ENCODE data around the gene NEK7.

The NEK7 gene

DNA sequence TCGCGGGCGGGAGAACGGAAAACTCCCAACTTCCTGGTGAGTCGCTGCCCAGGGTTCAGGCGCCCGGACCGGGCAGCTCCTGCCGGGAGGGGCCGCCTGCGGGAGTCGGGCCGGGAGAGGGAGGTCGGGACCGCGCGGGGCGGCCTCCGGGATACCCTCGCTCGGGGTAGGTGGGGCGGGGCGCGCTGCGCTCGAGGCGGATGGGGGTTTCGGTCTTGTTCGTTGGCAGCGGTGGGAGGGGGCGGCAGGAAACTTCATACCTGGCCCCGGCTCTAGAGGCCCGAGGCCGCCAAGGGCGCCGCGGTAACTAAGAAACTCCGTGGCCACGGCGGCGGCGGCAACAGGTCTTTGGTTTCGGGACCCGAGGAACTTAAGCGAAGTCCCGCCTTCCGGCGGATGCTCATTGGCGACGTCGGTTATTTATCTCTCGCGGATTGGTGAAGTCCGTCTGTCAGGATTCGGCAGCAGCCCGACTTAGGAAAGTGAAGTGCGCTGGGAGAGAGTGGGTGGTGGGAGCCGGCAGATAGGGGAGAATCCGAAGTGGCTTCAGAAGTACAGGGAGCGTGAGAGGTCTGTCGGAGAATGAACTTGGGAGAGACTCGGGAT, 546 bp downstream of the NEK7 start:
- TF ChIP-seq ZFX (IDR thresholded peaks at IDR 0.05) = peak; percentile 70
- TF ChIP-seq, protein P1, sequence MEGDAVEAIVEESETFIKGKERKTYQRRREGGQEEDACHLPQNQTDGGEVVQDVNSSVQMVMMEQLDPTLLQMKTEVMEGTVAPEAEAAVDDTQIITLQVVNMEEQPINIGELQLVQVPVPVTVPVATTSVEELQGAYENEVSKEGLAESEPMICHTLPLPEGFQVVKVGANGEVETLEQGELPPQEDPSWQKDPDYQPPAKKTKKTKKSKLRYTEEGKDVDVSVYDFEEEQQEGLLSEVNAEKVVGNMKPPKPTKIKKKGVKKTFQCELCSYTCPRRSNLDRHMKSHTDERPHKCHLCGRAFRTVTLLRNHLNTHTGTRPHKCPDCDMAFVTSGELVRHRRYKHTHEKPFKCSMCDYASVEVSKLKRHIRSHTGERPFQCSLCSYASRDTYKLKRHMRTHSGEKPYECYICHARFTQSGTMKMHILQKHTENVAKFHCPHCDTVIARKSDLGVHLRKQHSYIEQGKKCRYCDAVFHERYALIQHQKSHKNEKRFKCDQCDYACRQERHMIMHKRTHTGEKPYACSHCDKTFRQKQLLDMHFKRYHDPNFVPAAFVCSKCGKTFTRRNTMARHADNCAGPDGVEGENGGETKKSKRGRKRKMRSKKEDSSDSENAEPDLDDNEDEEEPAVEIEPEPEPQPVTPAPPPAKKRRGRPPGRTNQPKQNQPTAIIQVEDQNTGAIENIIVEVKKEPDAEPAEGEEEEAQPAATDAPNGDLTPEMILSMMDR (conservative IDR thresholded peaks at IDR 0.05) = no peak
- H3K27ac ChIP-seq = peak overlapping the region; percentile 92

GRCh38 chr1:198157847-198158725, 1.3 kb downstream of the NEK7 start:
- TF ChIP-seq ZFX (IDR thresholded peaks at IDR 0.05) = no peak
- TF ChIP-seq, protein P1 (conservative IDR thresholded peaks at IDR 0.05) = no peak
- H3K27ac ChIP-seq = peak overlapping the region; percentile 92

DNA sequence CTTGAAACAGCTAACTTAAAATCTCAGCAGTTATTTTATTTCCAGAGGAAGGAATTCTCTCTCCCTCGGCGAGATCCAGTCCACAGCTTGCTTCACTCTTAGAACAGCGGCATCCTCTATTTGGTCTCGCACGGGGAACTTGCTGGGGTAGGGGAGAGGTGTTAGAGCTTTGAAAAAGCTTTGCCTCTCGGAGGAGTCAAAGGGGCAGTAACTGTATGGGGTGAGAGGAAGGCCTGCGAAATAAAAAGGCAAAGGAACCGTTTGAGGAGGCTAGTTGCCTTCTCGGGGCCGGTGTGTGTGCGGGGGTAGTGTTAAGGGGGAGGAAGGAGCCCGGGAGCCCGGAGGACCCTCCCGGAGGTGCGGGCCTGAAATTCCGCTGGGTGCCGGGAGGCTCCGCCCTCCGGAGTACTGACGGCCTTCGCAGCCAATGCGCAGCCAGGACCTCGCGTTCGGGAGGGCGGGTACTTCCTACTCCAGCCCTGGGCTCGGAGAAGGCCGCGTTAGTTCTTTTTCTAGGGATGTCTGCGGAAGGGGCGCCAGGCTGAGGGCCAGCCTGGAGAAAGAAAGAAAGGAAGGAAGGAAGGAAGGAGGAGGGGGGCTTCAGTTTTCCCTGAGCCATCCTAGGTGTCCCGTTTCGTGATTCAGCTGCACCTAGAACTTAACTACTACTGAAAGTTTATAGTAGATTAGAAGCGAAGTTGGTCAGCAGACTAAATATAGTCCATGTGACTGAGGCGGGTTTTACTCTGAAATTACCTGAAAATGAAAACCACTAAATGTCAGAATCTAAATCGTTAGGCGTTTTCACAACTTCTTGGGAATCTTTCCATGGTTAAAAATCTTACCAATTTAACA, 2.2 kb downstream of the NEK7 start:
- peak overlapping the region; percentile 92 for H3K27ac ChIP-seq
- peak; percentile 56; the same call in 1 of the 2 replicates for TF ChIP-seq ZFX (IDR thresholded peaks at IDR 0.05)
- TF ChIP-seq, protein P1 (conservative IDR thresholded peaks at IDR 0.05) = no peak

- TF ChIP-seq, protein P1 (conservative IDR thresholded peaks at IDR 0.05) = no peak
- no peak for TF ChIP-seq ZFX (IDR thresholded peaks at IDR 0.05)
These were observed 3.4 kb downstream of the NEK7 start for GRCh38 chr1:198160222-198160621.

DNA sequence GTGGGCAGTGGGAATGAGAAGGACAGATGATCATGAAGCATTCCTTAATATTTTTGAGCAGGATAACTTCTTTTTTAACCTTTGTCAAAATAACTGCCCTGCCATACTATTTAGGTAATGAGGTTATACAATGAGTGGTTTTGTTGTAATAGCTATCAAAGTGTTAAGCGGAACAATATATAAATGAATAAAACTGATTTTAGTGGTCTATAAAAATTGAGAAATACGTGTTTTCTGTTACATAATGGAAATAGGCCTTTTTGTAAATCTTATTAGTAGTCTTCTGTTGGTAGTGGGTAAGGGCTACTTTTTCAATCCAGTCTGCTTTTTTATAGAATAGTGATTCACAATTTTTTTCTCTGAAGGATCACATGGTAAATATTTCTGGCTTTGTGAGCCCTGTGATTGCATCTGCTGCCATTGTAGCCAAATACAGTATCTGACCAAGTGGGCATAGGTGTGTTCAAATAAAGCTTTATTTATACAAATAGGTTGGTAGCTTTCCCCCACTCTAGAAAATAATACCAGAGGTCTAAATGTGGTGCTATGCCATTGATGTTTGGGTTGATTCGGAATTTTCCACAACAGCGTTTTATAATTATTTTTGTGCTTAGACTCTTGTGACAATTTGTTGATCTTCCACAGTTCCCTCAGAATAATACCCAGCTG, 4.3 kb downstream of the NEK7 start:
- H3K27ac ChIP-seq = no peak overlapping the region
- TF ChIP-seq, protein P1 (conservative IDR thresholded peaks at IDR 0.05) = no peak
- no peak for TF ChIP-seq ZFX (IDR thresholded peaks at IDR 0.05)

More at GRCh38 chr1:198160222-198160621, 3.4 kb downstream of the NEK7 start:
- H3K27ac ChIP-seq = no peak overlapping the region

DNA sequence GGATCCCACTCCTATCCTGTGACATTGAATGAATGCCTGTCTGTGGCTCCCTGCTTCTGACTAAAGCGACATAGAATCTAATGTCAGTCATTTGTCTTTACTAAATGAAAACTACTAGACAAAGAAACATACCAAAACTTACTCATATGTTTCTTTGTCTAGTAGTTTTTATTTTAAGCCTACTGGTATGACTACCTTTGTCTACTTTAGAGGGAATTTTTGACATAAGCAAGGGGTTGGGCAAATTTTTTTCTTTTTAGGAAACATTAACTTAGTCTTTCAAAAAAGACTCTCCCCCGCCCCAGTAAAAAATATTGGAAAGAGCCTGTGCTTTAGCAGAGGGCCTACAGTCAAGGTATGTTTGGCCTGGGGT, 4.9 kb downstream of the NEK7 start:
- no peak for TF ChIP-seq ZFX (IDR thresholded peaks at IDR 0.05)
- TF ChIP-seq, protein P1 (conservative IDR thresholded peaks at IDR 0.05) = no peak
- no peak overlapping the region for H3K27ac ChIP-seq

Data from C4-2B (cell line).